Epithelial cell of proximal tubule (primary cell): Measurements from ENCODE around the gene FCRL1. TPM values are rescaled to one million over a fixed set of nuclear protein-coding genes. Genes with fewer than 3 reads are reported as not detected.
A peak's percentile ranks its signal among the peaks of the same experiment; 100 is the strongest.

Experiments
- DNase-seq: peaks from one replicate; pipeline ENCODE4 v3.0.0-alpha.2; 2011; ENCODE audit warnings: low read depth
- H3K4me3 ChIP-seq: 2 replicates; pipeline ENCODE4 v1.5.1; 2011; ENCODE audit warnings: low read depth, mild to moderate bottlenecking, low read length
- CTCF ChIP-seq: conservative IDR thresholded peaks from 2 replicates; pipeline ENCODE4 v1.5.1; 2012; ENCODE audit warnings: low read depth, mild to moderate bottlenecking, low read length
- total RNA-seq: library from RNA; depleted of rRNA; stranded (reverse); fragments of >200 nt; gene quantifications from 2 replicates; pipeline ENCODE4 v1.2.3, GENCODE V29; 2015

Gene FCRL1
- total RNA-seq, 1 donor from 2014 or later, result not detected

- no peak for DNase-seq
- peak; percentile 57 for TF ChIP-seq CTCF
- H3K4me3 ChIP-seq, result no peak overlapping the region
Observed at GRCh38 chr1:157770442-157771043, 49.4 kb downstream of the FCRL1 start.

GRCh38 chr1:157766792-157767191 lies 53.1 kb downstream of the FCRL1 start:
- TF ChIP-seq CTCF, result no peak
- H3K4me3 ChIP-seq, result no peak overlapping the region
- DNase-seq, result no peak

GRCh38 chr1:157758018-157758417 lies 61.9 kb downstream of the FCRL1 start:
- no peak overlapping the region for H3K4me3 ChIP-seq
- TF ChIP-seq CTCF, result no peak
- DNase-seq, result no peak

GRCh38 chr1:157753611-157754010 lies 66.3 kb downstream of the FCRL1 start:
- TF ChIP-seq CTCF, result no peak
- no peak for DNase-seq
- no peak overlapping the region for H3K4me3 ChIP-seq

- H3K4me3 ChIP-seq, result no peak overlapping the region
- no peak for DNase-seq
- TF ChIP-seq CTCF, result peak; percentile 11
Observed at GRCh38 chr1:157751283-157751682, 68.6 kb downstream of the FCRL1 start.

- TF ChIP-seq CTCF, result no peak
- DNase-seq, result no peak
- H3K4me3 ChIP-seq, result no peak overlapping the region
Observed at GRCh38 chr1:157748262-157748817, 71.6 kb downstream of the FCRL1 start.

Other genes with a start within 250 kb of the FCRL1 start
- gene FCRL4, start 222.0 kb downstream of the FCRL1 start, total RNA-seq, result not detected in 2 replicates
- not detected in 2 replicates for gene FCRL3, start 119.4 kb downstream of the FCRL1 start, total RNA-seq
- gene FCRL2, start 43.0 kb downstream of the FCRL1 start, total RNA-seq, result not detected in 2 replicates
- gene CD5L, start 21.7 kb upstream of the FCRL1 start, total RNA-seq, result not detected in 2 replicates
- 194 and 275 TPM in 2 replicates for gene KIRREL1, start 173.5 kb upstream of the FCRL1 start, total RNA-seq